ENCODE results near the gene ZNF155.

- TF ChIP-seq POLR2A (IDR thresholded peaks at IDR 0.05) (no peak), CTCF (IDR thresholded peaks at IDR 0.05) (no peak)
Measured at GRCh38 chr19:43983544-43983911, 460 bp upstream of the ZNF155 start.

Measured in esophagus squamous epithelium (tissue), 4 donors.